ENCODE results near the gene SLITRK4. TPM values are rescaled to one million over a fixed set of nuclear protein-coding genes. Genes with fewer than 3 reads are reported as not detected.

Gene SLITRK4, protein sequence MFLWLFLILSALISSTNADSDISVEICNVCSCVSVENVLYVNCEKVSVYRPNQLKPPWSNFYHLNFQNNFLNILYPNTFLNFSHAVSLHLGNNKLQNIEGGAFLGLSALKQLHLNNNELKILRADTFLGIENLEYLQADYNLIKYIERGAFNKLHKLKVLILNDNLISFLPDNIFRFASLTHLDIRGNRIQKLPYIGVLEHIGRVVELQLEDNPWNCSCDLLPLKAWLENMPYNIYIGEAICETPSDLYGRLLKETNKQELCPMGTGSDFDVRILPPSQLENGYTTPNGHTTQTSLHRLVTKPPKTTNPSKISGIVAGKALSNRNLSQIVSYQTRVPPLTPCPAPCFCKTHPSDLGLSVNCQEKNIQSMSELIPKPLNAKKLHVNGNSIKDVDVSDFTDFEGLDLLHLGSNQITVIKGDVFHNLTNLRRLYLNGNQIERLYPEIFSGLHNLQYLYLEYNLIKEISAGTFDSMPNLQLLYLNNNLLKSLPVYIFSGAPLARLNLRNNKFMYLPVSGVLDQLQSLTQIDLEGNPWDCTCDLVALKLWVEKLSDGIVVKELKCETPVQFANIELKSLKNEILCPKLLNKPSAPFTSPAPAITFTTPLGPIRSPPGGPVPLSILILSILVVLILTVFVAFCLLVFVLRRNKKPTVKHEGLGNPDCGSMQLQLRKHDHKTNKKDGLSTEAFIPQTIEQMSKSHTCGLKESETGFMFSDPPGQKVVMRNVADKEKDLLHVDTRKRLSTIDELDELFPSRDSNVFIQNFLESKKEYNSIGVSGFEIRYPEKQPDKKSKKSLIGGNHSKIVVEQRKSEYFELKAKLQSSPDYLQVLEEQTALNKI
- 22.1 TPM for total RNA-seq
- long read RNA-seq, full-length matches to known transcripts = 16 of 28 reads
- long read RNA-seq, partial matches to known transcripts = 0 of 28 reads
- long read RNA-seq, other reads (novel, unspliced or antisense) = 12 of 28 reads

- intact Hi-C loops (cut with DNase I) = loop anchor here (10.0 kb wide), 1 partner anchor 181 kb away; no protein-coding TSS in a partner anchor
- no peak for DNase-seq (ENCODE audit: low spot score)
These were observed at the start of gene SLITRK4 for GRCh38 chrX:143635915-143636314. SLITRK4 (minus strand) TSS chrX:143636101; CDS start chrX:143631108, 4,993 bp downstream.

GRCh38 chrX:143683486-143683885 is 47.6 kb upstream of the SLITRK4 start:
- intact Hi-C loops (cut with DNase I) = no loop called here

DNA sequence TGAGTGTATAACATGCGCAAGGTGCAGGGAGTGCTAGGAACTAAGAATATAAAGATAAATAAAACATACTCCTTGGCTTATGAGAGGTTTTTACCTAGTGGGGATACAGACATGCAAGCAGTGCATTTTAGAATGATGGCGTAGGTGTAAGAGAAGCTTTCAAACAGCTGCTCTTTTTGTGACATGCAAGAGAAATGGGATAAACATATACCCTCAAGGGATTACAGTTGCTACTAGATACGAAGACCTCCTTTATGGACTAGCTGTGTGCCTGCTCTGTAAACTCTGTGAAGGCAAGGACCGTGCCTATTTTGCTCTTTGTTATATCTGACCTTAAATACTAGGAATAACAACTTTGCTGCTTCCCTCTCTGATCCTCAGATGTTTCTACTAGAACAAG is 39.0 kb upstream of the SLITRK4 start:
- intact Hi-C loops (cut with DNase I) = no loop called here
- no peak for DNase-seq (ENCODE audit: low spot score)

More at GRCh38 chrX:143683486-143683885, 47.6 kb upstream of the SLITRK4 start:
- no peak for DNase-seq (ENCODE audit: low spot score)

DNA sequence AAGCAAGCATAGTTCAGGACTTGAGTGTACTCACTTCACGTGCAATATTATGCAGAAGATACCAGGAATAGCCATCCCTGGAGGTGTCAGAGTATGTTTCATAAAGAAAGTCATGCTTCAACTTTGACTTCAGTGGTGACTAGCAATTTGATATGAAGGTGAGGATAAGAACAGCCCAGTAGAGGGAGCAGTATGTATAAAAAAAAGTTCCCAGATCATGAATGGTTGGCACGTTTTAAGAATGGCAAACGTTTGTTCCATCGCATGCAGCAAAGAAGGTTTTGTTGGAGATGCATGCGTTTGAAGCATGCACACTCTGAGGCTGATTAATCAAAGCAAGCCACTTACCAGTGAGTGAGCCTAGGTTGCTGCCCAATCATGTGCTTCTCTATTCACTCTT is 33.5 kb upstream of the SLITRK4 start:
- no peak for DNase-seq (ENCODE audit: low spot score)
- intact Hi-C loops (cut with DNase I) = no loop called here

GRCh38 chrX:143664302-143664701 is 28.4 kb upstream of the SLITRK4 start:
- intact Hi-C loops (cut with DNase I) = no loop called here
- DNase-seq (ENCODE audit: low spot score) = no peak

GRCh38 chrX:143663755-143664154 is 27.9 kb upstream of the SLITRK4 start:
- intact Hi-C loops (cut with DNase I) = no loop called here
- no peak for DNase-seq (ENCODE audit: low spot score)

GRCh38 chrX:143661286-143661685 is 25.4 kb upstream of the SLITRK4 start:
- DNase-seq (ENCODE audit: low spot score) = no peak
- intact Hi-C loops (cut with DNase I) = no loop called here

DNA sequence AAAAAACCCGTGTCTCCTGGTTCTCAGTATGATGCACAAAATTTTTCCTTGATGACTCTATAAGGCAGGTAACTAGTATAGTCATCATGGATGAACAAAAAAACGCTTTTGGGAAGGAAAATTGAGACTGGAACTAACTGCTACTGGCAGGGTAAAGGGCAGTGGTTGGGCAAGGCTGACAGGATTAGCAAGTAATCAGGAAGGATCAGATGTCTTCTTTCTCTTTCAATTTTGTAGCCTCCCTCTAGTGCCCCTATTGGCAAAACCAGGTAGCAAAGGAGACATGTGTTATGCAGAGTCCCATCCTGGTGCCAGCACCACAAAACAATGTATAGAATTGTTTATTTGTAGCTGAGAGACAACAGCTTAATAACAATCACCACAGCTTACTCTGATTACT is 12.8 kb upstream of the SLITRK4 start:
- no peak for DNase-seq (ENCODE audit: low spot score)
- intact Hi-C loops (cut with DNase I) = no loop called here

- intact Hi-C loops (cut with DNase I) = no loop called here
- DNase-seq (ENCODE audit: low spot score) = no peak
These were observed 6.5 kb upstream of the SLITRK4 start for GRCh38 chrX:143642426-143642825.

- no peak for DNase-seq (ENCODE audit: low spot score)
- intact Hi-C loops (cut with DNase I) = loop anchor here (10.0 kb wide), 1 partner anchor 182 kb away; no protein-coding TSS in a partner anchor
These were observed 930 bp upstream of the SLITRK4 start for GRCh38 chrX:143636831-143637230.

GRCh38 chrX:143634663-143635455 is 1.0 kb downstream of the SLITRK4 start:
- intact Hi-C loops (cut with DNase I) = loop anchor here (10.0 kb wide), 1 partner anchor 180 kb away; no protein-coding TSS in a partner anchor
- DNase-seq (ENCODE audit: low spot score) = no peak

DNA sequence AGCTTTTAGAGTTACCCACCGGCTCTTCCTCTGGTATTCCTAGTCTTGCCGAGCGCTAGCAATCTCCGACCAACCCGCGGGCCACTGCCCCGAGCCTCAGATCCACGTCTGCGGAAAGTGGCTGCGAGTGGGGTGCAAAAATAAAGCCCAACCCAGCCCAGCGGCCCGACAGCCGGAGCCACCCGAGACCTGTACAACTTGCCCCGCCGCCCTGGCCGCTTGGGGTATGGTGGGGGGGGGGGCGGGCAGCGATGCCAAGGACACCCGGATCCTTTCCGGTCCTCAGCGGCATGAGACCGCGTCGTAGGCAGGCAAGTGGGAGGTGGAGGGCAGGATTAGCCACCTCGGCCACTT is 1.6 kb downstream of the SLITRK4 start:
- intact Hi-C loops (cut with DNase I) = loop anchor here (10.0 kb wide), 1 partner anchor 179 kb away; no protein-coding TSS in a partner anchor
- DNase-seq (ENCODE audit: low spot score) = no peak

GRCh38 chrX:143633461-143634308 is 2.2 kb downstream of the SLITRK4 start:
- no peak for DNase-seq (ENCODE audit: low spot score)

DNA sequence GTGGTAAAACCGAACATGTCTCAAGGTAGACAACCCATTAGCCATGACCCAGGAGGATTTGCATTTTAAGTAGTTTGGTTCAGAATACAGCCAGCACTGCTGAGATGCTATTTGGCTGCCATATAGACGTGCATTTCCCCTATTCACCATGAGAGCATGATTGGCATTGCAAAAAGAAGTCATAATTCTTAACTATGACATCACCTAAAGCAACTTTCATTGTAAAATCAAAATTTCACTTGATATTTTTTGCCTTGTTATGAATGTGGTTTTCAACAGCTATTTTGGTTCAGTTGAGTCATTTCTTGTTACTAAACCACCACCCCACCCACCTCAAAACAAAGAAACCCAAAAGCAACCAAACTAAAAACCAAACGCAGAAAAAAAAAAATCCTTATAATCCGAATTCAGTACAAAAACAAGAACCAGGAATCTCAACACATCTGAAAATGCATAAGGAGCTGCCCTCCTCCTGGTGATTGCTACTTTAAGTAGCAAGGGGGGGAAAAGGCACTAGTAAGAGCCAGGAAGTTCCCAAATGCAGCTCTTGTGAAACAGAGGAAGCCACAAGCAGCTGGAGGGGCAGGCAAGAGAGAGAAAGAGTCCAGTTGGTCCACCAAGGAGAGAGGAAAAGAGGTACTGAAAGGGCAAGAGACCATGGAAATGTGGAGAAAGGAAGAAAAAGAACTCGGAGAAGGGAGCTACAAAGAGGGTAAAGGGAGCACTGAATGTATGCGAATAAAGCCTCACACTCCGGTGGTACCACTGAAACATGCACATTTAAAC is 3.1 kb downstream of the SLITRK4 start:
- intact Hi-C loops (cut with DNase I) = loop anchor here (10.0 kb wide), 1 partner anchor 178 kb away; no protein-coding TSS in a partner anchor
- DNase-seq (ENCODE audit: low spot score) = no peak

More at GRCh38 chrX:143633461-143634308, 2.2 kb downstream of the SLITRK4 start:
- intact Hi-C loops (cut with DNase I) = loop anchor here (10.0 kb wide), 1 partner anchor 179 kb away; no protein-coding TSS in a partner anchor

DNA sequence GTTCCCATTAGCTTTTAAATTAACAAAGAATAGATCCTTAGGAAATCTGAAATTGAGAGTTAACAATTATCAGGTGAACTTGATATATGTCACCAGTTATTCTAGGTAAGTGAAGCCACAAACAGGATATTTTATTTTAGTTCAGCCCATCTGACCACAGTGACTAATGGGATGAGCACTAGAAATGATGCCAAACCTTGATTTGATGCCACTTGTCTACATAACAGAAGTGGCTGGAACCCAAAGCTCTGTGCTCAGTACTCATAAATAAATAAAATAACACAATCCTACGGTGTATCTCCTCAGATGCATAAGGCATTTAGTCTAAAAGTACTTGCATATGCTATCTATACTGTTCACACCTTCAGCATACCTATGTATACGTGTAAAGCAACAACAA is 12.2 kb downstream of the SLITRK4 start:
- intact Hi-C loops (cut with DNase I) = no loop called here

DNA sequence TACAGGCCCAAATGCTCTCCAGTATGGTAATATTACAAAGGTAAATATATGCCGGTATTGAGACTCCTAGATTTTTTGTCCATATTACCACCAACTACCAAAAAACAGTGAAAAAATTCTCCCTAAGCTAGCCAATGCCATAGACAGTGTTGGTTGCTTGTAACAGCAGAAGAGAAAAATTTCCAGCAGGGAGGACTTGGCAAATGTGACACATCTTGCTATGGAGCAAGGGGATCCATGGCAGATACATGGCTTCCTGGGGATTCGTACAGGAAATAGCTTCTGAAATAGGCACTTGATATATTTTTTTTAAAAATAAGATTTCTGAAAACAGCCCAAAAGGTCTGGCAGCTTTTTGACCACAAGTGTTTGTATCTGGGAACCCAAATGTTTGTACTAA is 14.6 kb downstream of the SLITRK4 start:
- intact Hi-C loops (cut with DNase I) = no loop called here

More for the DNA sequence above, 12.2 kb downstream of the SLITRK4 start:
- no peak for DNase-seq (ENCODE audit: low spot score)

DNA sequence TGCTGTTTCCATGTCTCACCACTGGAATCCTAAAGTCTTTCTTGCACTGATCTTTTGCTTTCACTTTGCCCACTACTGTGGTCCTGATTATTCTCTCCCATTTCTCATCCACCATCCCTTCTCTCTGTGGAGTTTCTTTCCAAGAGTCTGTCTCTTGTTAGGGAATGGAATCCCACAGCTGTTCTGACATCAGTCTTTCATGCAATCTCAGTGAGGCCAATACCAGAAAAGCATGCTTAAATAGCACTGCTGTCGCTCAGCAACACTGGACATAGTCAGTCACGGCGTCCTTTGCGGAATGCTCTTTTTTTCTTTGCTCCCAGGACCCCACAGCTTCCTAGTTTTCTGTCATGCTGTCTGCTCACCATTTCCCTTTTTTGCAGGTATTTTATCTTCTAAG is 20.1 kb downstream of the SLITRK4 start:
- no peak for DNase-seq (ENCODE audit: low spot score)
- intact Hi-C loops (cut with DNase I) = no loop called here

More for the DNA sequence above, 14.6 kb downstream of the SLITRK4 start:
- DNase-seq (ENCODE audit: low spot score) = no peak

GRCh38 chrX:143601809-143602208 is 34.1 kb downstream of the SLITRK4 start:
- intact Hi-C loops (cut with DNase I) = no loop called here
- no peak for DNase-seq (ENCODE audit: low spot score)

Measured in cardiac septum (tissue), 1 donor.